CD4-positive, CD25-positive, alpha-beta regulatory T cell (primary cell): ENCODE data around the gene ENHO. TPM values are rescaled to one million over a fixed set of nuclear protein-coding genes. Genes with fewer than 3 reads are reported as not detected.

Experiments used
- ATAC-seq, 2 donors: fragments of 150-1000 bp; cut with Tn5 transposase; one replicate each; pipeline ENCODE4 v1.10.0; 2021; ENCODE audit warnings: low read depth in 2 of 2, moderate number of reproducible peaks in 2 of 2, moderate library complexity in 1 of 2
- DNase-seq, 3 donors: peaks; one replicate each; pipeline versions ENCODE4 v3.0.0 to v3.0.0-alpha.2; 2012 to 2022; ENCODE audit warnings: mixed read lengths in 1 of 3
- H3K27ac ChIP-seq: one replicate; pipeline ENCODE4 v1.7.0; 2013; ENCODE audit warnings: mild to moderate bottlenecking, low read length; ENCODE audit not compliant: insufficient read depth, poor library complexity, severe bottlenecking
- H3K27me3 ChIP-seq: one replicate; pipeline ENCODE4 v1.7.0; 2013; ENCODE audit warnings: low read length; ENCODE audit not compliant: control insufficient read depth, insufficient read depth
- H3K36me3 ChIP-seq: one replicate; pipeline ENCODE4 v1.7.0; 2013; ENCODE audit warnings: mild to moderate bottlenecking, low read length, moderate library complexity; ENCODE audit not compliant: control insufficient read depth, insufficient read depth
- H3K4me1 ChIP-seq: 2 replicates; pipeline ENCODE4 v1.7.0; 2013; ENCODE audit warnings: mild to moderate bottlenecking, low read length; ENCODE audit not compliant: insufficient read depth, control insufficient read depth, poor library complexity, severe bottlenecking
- H3K4me3 ChIP-seq: one replicate; pipeline ENCODE4 v1.7.0; 2013; ENCODE audit warnings: low read depth, mild to moderate bottlenecking, low read length, moderate library complexity
- H3K9me3 ChIP-seq, 2 experiments: 1 replicate in 1 of 2; 2 replicates in 1 of 2; pipeline ENCODE4 v1.7.0; 2013; ENCODE audit warnings: low read length in 2 of 2, mild to moderate bottlenecking in 1 of 2, moderate library complexity in 1 of 2; ENCODE audit not compliant: control insufficient read depth in 2 of 2
- H3K27ac Mint-ChIP-seq, 3 donors: one replicate each; pipeline ENCODE4 v1.8.0; 2020 to 2022; ENCODE audit warnings: mild to moderate bottlenecking in 3 of 3, mixed read lengths in 3 of 3, moderate library complexity in 2 of 3
- H3K27me3 Mint-ChIP-seq: one replicate; pipeline ENCODE4 v1.8.0; 2022; ENCODE audit warnings: mild to moderate bottlenecking, mixed read lengths
- H3K36me3 Mint-ChIP-seq: one replicate; pipeline ENCODE4 v1.8.0; 2020; ENCODE audit warnings: mixed read lengths
- H3K4me1 Mint-ChIP-seq, 4 donors: one replicate each; pipeline ENCODE4 v1.8.0; 2020 to 2022; ENCODE audit warnings: mixed read lengths in 4 of 4, mild to moderate bottlenecking in 1 of 4
- H3K4me3 Mint-ChIP-seq, 4 donors: one replicate each; pipeline ENCODE4 v1.8.0; 2020 to 2022; ENCODE audit warnings: mild to moderate bottlenecking in 4 of 4, mixed read lengths in 4 of 4, moderate library complexity in 3 of 4
- H3K9me3 Mint-ChIP-seq, 7 donors: one replicate each; pipeline ENCODE4 v1.8.0; 2020 to 2022; ENCODE audit warnings: mixed read lengths in 7 of 7, mild to moderate bottlenecking in 3 of 7, moderate library complexity in 2 of 7
- polyA plus RNA-seq, 4 donors: library from polyadenylated mRNA; unstranded; fragments of 300-500 nt; fragmentation: Illumina TruSeq; gene quantifications; one replicate each; pipeline ENCODE4 v1.2.3, GENCODE V29; 2021
- total RNA-seq: library from RNA; stranded (reverse); gene quantifications from one replicate; pipeline ENCODE4 v1.2.3, GENCODE V29; 2022

The ENHO gene
- total and polyA plus RNA-seq, 5 donors from 2014 or later: 0.16 to 0.37 TPM; not detected in 3

DNA sequence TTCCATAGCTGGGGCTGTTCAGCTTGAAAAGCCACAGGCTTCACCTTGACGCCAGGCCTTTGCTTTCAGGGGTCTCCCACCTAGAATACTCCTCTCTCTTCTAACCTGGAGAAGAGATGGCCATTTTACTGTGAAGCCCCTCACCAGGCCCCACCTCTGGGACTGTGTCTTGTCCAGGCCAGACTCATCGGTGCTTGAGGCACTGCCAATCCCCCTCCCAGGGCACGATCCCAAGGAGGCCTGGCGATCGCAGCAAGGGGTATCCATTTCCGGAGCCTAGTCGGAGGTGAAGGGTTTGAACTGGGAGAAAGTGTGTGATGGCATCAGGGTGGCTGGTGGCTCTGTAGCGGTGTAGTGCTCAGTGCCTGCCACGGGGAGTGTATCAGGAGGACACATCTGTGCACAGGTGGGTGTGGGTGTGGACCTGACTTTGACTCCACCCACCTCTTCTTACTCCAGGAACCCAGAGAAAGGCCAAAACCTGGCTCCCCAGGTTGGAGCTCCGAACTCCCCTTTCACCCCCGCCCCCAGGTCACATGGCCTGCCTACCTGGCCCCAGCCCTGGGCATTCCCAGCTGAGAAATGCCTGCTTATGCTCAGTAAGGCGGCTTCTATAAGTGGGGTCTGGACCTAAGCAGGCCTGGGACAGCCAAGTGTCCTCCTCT lies 27.4 kb upstream of the ENHO start:
- peaks cover 0 to 2% (median 0%) of the 10 kb centered on the region in 4 donors for H3K4me1 Mint-ChIP-seq
- no peaks in the 10 kb centered on the region for H3K36me3 Mint-ChIP-seq
- Histone ChIP-seq H3K9me3 (no peaks in the 10 kb centered on the region), H3K27me3 (no peaks in the 10 kb centered on the region), H3K36me3 (no peaks in the 10 kb centered on the region), H3K4me1 (no peaks in the 10 kb centered on the region), H3K4me3 (no peak overlapping the region), H3K27ac (no peak overlapping the region)
- H3K27ac Mint-ChIP-seq: no peak overlapping the region
- no peak overlapping the region for H3K4me3 Mint-ChIP-seq
- DNase-seq: no peak
- no peak for ATAC-seq
- H3K9me3 Mint-ChIP-seq: no peaks in the 10 kb centered on the region
- H3K27me3 Mint-ChIP-seq: peaks cover 20% of the 10 kb centered on the region

DNA sequence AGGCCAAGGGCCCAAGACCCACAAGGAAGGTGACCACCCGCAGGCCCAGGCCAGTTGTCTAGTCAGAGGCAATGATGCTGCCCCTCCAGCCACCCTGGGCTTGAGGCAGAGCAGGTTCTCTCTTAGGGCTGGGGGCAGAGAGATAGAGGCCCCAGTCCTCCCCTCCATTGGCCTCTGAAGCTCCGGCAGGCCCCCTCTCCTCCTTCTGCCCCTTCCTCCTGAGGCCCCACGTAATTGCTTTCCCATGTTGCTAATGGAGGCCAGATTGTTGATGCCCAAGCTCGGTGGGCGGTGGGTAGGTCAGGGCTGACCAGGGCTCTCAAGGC lies 26.6 kb upstream of the ENHO start:
- H3K36me3 Mint-ChIP-seq: no peaks in the 10 kb centered on the region
- H3K9me3 Mint-ChIP-seq: no peaks in the 10 kb centered on the region
- Histone ChIP-seq H3K4me3 (no peak overlapping the region), H3K27me3 (no peaks in the 10 kb centered on the region), H3K27ac (no peak overlapping the region), H3K36me3 (no peaks in the 10 kb centered on the region), H3K9me3 (no peaks in the 10 kb centered on the region), H3K4me1 (no peaks in the 10 kb centered on the region)
- ATAC-seq (no peak), DNase-seq (no peak)
- H3K4me1 Mint-ChIP-seq: peaks cover 0 to 2% (median 0%) of the 10 kb centered on the region in 4 donors
- no peak overlapping the region for H3K27ac Mint-ChIP-seq
- H3K27me3 Mint-ChIP-seq: peaks cover 19% of the 10 kb centered on the region
- H3K4me3 Mint-ChIP-seq: no peak overlapping the region

DNA sequence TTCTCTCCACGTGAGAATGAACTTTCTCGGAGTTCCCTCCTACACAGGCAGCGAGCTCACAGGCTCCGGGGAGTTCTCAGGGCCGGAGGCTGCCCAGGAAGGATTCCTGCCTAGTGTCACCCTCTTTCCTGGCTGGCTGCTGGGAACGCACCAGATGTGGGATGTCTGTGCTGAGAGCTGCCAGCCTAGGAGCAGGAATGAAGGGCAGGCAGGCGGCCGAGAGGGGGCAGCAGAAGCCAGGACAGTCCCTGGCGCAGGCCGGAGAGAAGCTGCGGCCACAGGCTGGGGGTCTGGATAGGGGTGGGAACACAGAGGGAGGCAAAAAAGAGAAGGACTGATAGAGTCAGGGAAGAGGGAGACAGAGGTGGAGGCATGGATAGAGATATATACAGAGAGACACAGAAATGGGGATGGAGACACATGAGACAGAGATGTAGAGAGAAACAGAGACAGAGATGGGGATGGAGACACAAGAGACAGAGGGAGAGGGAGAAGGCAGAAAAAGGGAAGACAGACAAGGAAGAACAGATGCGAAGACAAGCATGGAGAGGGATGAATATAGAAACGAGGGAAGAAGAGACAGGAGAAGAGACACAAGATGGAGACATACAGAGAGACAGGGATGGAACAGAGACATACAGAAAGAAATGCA lies 25.3 kb upstream of the ENHO start:
- Mint-ChIP-seq H3K9me3 (no peaks in the 10 kb centered on the region), H3K27me3 (peaks cover 22% of the 10 kb centered on the region), H3K36me3 (no peaks in the 10 kb centered on the region), H3K4me3 (no peak overlapping the region), H3K27ac (peak overlapping the region in 1 of 3 donors; percentile 75), H3K4me1 (peaks cover 0 to 2% (median 0%) of the 10 kb centered on the region in 4 donors)
- DNase-seq (peak in 2 of 3 donors; percentile 13), ATAC-seq (no peak)
- H3K27me3 ChIP-seq: no peaks in the 10 kb centered on the region
- H3K4me3 ChIP-seq: no peak overlapping the region
- H3K4me1 ChIP-seq: no peaks in the 10 kb centered on the region
- no peaks in the 10 kb centered on the region for H3K9me3 ChIP-seq
- no peaks in the 10 kb centered on the region for H3K36me3 ChIP-seq
- no peak overlapping the region for H3K27ac ChIP-seq

DNA sequence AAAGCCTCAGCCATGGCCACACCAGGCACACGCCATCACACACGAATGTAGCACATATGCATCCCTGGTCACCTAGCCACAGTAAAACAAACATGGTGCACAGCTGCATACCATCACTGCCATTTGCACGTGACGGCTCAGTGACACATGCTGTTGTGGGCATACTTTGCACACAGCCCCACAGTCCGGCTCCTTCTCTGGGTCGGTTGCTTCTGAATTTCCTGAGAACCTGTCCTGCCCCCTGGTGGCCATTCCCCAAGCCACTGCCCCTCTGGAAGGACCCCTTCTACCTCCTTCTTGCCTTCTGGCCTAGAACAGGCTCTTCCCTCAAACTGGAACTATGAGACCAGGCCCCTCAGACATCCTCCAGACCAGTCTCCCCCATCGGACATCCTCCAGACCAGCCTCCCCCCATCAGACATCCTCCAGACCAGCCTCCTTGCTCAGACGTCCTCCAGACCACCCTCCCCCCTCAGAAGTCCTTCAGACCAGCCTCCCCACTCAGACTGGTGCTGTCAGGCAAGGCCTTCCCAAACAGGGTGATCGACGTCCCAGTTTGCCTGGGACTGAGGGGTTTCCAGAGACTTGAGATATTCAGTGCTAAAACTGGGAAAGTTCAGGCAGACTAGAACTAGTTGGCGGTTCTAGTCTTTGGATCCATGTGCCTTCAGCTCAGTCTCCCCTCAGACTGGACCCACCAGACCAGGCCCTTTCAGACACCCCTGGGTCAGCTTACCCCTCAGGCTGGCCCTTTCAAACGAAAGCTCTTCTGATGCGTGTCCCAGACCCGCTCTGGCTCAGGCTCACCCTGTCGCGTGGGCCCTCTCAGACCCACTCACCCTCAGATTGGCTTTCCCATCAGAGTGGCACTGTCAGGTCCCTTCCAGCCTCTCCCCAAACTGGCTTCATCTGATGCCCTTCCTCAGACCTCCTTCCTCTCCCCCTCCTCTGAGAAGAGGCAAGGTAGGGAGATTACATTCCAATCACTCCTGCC lies 24.3 kb upstream of the ENHO start:
- Mint-ChIP-seq H3K27ac (no peak overlapping the region), H3K4me1 (peaks cover 0 to 2% (median 0%) of the 10 kb centered on the region in 4 donors), H3K27me3 (peaks cover 22% of the 10 kb centered on the region), H3K4me3 (no peak overlapping the region), H3K36me3 (no peaks in the 10 kb centered on the region), H3K9me3 (no peaks in the 10 kb centered on the region)
- Histone ChIP-seq H3K36me3 (no peaks in the 10 kb centered on the region), H3K27me3 (no peaks in the 10 kb centered on the region), H3K4me3 (no peak overlapping the region), H3K4me1 (no peaks in the 10 kb centered on the region), H3K9me3 (no peaks in the 10 kb centered on the region), H3K27ac (no peak overlapping the region)
- ATAC-seq: peak in 1 of 2 donors; percentile 32
- peak; percentile 22 to 61 (median 27) for DNase-seq

DNA sequence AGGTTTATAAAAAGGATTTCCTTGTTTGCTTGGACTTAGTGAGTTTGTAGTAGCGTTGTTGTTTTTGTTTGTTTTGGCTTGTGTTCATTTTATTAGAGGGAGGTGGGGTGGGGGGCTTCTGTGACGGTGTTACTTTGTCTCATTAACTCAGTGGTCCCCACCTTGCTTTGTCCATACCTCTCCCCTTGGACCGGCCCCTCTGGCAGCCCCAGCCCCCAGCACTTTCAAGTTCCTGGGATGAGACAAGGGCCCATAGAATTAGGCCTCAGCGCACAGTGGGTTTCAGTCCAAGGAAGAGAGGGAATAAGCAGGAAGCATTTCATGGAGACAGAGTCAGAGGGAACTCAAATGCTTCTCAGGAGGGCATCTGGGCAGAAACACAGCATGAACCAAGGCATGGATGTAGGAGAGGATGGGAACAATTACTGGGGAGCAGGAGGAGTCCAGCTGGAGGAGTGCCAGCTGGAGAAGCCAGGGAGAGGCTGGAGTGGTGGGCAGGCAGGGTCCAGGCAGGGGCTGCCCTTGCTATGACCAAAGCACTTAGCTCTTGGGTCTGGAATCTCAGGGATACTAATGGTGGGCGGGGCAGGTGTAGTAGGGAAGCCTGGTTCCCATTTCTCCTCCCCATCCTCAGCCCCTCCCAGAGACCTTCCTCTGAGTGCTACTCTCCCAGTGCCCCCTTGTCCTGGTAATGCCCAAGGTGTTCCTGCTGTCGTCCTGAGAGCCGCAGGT lies 23.5 kb upstream of the ENHO start:
- peaks cover 18% of the 10 kb centered on the region for H3K27me3 Mint-ChIP-seq
- no peaks in the 10 kb centered on the region for H3K9me3 Mint-ChIP-seq
- no peak overlapping the region for H3K4me3 Mint-ChIP-seq
- H3K36me3 ChIP-seq: no peaks in the 10 kb centered on the region
- H3K27ac ChIP-seq: no peak overlapping the region
- ATAC-seq: no peak
- H3K27ac Mint-ChIP-seq: no peak overlapping the region
- H3K4me1 Mint-ChIP-seq: peaks cover 0 to 2% (median 0%) of the 10 kb centered on the region in 4 donors
- H3K4me1 ChIP-seq: no peaks in the 10 kb centered on the region
- no peak for DNase-seq
- H3K36me3 Mint-ChIP-seq: no peaks in the 10 kb centered on the region
- no peaks in the 10 kb centered on the region for H3K27me3 ChIP-seq
- H3K9me3 ChIP-seq: no peaks in the 10 kb centered on the region
- H3K4me3 ChIP-seq: no peak overlapping the region

DNA sequence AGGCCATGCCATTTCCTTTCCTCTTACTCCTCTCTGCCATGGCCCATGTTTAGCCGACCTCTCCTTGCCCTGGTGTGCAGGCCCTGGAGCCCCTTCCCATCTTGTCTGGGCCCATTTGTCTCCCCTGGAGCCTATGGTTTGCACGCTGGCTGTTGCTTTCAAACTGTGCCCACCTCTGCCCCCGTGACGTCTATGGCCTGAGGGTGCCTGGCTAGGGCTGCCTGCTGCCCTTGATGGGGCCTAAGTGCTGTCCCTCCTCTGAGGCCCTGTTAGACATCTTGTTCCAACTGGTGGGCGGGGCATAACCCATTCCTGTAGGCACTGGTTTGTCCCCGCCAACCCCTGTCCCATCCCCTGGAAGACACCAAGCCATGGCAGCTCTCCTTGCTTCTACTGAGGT lies 22.7 kb upstream of the ENHO start:
- Histone ChIP-seq H3K9me3 (no peaks in the 10 kb centered on the region), H3K4me1 (no peaks in the 10 kb centered on the region), H3K36me3 (no peaks in the 10 kb centered on the region), H3K27ac (no peak overlapping the region), H3K4me3 (no peak overlapping the region), H3K27me3 (no peaks in the 10 kb centered on the region)
- DNase-seq (no peak), ATAC-seq (no peak)
- H3K4me1 Mint-ChIP-seq: peaks cover 0 to 2% (median 0%) of the 10 kb centered on the region in 4 donors
- no peak overlapping the region for H3K27ac Mint-ChIP-seq
- H3K9me3 Mint-ChIP-seq: no peaks in the 10 kb centered on the region
- H3K36me3 Mint-ChIP-seq: no peaks in the 10 kb centered on the region
- H3K4me3 Mint-ChIP-seq: no peak overlapping the region
- H3K27me3 Mint-ChIP-seq: peaks cover 15% of the 10 kb centered on the region

DNA sequence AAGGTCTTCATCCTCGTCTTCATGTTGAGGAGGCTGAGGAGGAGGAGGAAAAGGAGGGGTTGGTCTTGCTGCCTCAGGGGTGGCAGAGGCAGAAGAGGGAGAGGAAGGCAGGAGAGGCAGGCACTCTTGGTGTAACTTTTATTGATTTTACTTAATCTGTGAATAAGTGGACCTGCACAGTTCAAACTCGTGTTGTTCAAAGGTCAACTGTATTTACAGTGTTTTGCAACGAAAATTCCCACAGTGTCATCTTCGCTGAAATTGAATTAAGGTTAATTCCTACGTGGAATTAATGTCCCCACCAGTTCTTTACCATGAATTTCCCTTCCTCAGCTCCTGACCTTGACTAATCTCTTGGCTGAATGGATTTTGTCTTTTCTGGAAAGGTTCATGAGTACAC lies 21.2 kb upstream of the ENHO start:
- H3K36me3 Mint-ChIP-seq: no peaks in the 10 kb centered on the region
- no peaks in the 10 kb centered on the region for H3K9me3 Mint-ChIP-seq
- H3K4me1 Mint-ChIP-seq: peaks cover 0 to 2% (median 0%) of the 10 kb centered on the region in 4 donors
- no peaks in the 10 kb centered on the region for H3K9me3 ChIP-seq
- H3K27me3 ChIP-seq: no peaks in the 10 kb centered on the region
- no peak overlapping the region for H3K27ac Mint-ChIP-seq
- no peak overlapping the region for H3K4me3 ChIP-seq
- no peak overlapping the region for H3K4me3 Mint-ChIP-seq
- H3K27me3 Mint-ChIP-seq: peaks cover 22% of the 10 kb centered on the region
- DNase-seq (no peak), ATAC-seq (no peak)
- no peaks in the 10 kb centered on the region for H3K36me3 ChIP-seq
- H3K4me1 ChIP-seq: no peaks in the 10 kb centered on the region
- H3K27ac ChIP-seq: no peak overlapping the region
